NCI-H2227 (cell line): ENCODE results near the gene NOX3.
"Not testable (repeated sequence)": the region's sequence is repeated elsewhere in the genome, so short reads cannot be mapped to it uniquely, and the experiment has no call there.

Source experiments
- DNase-seq: peaks from one replicate; lab custom pipeline; 2025; ENCODE audit not compliant: unreplicated experiment; lab: John Stamatoyannopoulos, UW

NOX3 gene, protein sequence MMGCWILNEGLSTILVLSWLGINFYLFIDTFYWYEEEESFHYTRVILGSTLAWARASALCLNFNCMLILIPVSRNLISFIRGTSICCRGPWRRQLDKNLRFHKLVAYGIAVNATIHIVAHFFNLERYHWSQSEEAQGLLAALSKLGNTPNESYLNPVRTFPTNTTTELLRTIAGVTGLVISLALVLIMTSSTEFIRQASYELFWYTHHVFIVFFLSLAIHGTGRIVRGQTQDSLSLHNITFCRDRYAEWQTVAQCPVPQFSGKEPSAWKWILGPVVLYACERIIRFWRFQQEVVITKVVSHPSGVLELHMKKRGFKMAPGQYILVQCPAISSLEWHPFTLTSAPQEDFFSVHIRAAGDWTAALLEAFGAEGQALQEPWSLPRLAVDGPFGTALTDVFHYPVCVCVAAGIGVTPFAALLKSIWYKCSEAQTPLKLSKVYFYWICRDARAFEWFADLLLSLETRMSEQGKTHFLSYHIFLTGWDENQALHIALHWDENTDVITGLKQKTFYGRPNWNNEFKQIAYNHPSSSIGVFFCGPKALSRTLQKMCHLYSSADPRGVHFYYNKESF

DNA sequence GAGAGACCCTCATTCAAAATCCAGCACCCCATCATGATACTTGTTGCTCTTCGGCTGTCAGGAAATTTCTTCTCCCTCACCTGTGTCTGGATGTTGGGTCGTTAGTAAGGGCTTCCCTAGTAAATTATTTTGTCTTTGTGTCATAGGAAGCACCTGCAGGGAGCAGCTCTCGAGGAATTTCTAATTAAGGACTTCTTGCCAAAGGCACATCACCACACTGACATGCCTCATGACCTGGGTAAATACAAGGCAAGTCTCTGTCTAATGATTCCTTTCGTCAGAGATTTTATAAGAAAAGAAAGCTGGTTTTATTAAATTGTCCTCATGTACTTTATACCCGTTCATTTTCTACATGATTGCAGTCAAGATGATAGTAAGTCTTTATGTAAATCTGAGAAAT is at the start of gene NOX3:
TSS of gene NOX3 (minus strand) at position 74 of the 400 bp plus-strand sequence. CDS start at position 35, 39 bp downstream.
- DNase-seq: no peak

DNA sequence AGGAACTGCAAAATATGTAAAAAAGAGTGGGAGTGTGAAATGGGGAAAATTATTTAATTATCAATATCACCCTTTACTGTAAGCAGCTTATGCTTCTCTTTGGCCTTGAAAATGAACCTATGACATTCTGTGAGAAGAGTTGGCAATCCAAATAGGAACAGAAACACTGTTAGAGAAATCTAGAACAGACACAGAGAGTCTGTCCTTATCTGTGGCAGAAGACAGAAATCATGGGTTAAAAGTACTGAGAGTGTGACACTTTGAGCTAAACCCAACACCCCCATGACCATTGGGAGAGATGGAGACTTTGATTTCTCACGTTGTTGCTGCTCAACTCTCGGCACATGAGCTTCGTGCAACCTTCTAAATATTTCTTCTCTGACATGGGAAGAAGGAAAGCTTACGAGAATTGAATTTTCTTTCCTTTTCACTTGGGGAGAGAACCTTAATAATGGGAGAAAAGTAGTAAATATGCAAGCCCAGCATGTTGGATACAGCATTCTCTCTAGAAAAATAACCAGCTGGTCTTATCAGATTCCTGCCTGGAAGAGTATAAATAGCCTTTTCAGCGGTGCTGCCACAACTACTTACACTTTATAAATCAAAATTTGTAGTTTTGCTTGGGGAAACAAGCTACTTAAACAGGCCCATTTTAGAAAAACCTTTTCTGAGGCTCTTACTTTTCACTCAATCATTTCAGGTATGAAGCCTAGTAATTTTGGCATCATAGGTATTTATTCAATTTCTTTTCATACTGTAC is 49.4 kb upstream of the NOX3 start:
- DNase-seq: no peak

DNA sequence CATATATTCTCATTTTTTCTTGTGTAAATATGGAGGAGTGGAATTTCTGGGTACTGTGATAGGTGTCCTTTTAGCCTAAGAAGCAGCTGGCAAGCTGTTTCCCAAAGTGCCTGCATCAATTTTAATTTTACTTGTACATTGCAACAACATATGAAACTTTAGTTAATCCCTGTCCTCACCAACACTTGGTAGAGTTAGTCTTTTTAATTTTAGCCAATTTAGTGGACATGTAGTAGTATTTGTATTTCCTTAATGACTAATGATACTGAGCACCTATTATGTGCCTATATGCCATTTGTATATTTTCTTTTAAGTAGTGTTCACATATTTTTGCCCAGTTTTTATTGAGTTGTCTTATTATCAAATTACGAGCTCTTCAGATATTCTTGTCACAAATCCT is 46.8 kb upstream of the NOX3 start:
- no peak for DNase-seq

DNA sequence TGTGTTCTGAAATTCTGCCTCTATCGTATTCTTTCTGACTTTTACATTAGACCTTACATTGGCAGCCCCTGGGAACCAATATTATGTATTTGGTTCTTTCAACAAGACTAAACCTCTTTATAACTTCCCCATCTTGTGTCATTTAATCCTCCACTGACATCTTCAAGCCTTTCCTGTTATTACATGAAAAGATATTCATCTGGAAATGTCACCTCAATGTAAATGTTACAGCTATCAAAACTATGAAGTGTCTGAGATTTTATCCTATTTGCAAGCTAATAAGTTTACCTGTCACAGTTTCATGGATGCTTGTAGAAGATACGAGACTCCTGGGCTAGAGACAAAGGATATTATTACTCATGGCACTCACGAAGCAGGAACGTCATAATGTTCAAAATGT is 43.9 kb upstream of the NOX3 start:
- DNase-seq: no peak

DNA sequence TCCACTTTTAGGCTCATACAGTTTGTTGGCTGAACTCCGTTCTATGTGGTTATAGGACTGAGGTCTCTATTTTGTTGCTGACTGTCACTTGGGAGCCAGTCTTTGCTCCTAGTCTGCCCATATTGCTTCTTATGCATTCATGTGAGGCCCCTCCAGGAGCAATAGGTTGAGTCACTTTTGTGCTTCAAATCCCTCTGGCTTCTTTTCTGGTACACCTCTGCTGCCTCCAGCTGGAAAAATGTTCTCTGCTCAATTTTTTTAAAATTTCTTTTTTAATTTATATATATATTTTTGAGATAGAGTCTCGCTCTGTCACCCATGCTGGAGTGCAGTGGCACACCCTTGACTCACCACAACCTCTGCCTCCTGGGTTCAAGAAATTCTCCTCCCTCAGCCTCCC is 42.7 kb upstream of the NOX3 start:
- no peak for DNase-seq

DNA sequence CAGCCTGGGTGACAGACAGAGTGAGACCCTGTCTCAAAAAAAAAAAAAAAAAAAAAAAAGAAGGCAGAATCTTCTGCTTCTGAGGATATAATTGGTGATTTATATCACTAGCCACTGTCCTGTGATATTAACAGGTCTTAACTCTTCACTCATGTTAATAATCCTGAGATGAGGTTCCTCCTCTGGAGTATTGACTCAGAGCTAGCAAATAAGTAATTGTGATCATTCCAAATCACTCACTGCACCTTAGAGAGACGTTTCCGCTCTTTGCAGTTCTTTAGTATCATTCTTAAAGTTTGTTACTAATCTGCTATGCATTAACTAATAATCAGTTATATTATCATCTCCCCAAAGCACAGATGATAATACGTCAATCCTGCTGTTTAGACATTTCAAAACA is 41.6 kb upstream of the NOX3 start:
- DNase-seq: no peak

DNA sequence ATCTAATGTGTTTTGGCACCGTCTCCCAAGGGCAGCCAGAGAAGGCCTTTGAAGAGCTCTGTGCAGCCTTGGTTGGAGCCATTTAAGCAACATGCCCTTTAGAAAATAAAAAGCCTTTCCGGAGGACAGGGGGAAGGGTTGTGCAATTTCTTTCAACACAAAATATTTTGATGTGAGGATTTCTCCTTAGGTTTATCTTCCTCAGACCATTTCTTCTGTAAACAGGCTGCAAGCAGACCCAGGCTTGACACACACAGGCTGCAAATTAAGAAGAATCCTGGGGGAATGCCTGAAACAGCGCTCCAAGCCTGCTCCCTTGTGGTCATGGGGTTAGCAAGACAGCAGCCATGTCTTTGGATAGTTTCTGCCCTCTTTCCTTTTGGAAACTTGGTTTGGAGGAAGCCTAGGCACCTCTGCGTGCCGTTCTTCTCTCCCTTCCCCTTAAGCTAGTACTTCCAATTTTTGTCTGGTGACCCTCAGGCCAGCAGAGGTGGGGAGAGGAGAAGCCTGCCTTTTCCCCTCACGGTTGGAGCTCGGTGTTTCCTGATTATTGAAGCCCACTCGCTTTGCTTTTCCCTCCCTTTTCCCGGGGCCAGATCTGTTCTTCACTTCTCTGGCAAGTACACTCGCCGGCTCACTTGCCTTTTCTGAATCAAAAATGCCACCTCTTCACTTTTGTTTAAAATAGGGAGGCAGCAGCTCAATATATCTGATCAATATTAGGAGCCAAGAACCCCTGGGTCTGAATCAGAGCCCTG is 39.6 kb upstream of the NOX3 start:
- no peak for DNase-seq

DNA sequence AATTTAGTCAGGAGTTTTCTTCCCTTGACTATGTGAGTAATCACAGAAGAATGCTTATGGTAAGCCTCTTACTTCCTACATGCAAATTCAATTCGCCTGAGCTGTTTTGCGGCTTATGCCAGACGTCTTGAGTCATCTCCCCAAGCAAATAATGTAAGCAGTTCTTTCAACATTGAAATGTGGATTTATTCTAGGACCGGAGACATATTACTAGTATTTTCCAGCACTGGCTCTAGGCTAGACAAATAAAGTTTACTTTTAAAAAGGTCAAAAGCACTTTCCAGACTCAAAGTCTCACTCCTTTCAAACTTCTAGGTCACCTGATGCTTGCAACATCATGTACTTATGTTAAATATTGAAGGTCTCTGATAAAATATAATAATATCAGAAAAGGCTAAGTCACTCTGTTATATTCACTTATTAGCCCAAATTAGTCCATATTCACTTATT is 38.1 kb upstream of the NOX3 start:
- DNase-seq: no peak

DNA sequence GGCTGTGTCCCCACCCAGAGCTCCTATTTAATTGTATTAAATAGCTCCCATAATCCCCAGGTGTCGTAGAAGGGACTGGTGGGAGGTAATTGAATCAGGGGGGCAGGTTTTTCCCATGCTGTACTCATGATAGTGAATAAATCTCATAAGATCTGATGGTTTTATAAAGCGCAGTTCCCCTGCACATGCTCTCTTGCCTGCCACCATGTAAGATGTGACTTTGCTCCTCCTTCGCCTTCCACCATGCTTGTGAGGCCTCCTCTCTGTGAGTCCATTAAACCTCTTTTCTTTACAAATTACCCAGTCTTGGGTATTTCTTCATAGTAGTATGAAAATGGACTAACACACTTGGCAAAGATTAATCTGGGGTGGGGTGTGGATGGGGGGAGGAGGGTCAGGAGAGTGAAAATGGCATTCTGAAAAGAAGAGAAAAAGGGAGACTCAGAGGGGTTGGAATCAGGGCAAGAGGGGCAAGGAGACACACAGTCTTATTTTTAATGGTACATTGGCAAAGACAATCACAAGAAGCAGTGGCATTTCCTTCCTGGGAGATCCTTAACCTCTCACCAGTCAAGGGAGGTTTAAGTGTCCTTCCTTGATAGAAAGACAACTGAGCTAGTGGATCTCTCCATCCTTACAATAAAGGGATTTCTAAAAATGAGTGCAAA is 37.5 kb upstream of the NOX3 start:
- no peak for DNase-seq

DNA sequence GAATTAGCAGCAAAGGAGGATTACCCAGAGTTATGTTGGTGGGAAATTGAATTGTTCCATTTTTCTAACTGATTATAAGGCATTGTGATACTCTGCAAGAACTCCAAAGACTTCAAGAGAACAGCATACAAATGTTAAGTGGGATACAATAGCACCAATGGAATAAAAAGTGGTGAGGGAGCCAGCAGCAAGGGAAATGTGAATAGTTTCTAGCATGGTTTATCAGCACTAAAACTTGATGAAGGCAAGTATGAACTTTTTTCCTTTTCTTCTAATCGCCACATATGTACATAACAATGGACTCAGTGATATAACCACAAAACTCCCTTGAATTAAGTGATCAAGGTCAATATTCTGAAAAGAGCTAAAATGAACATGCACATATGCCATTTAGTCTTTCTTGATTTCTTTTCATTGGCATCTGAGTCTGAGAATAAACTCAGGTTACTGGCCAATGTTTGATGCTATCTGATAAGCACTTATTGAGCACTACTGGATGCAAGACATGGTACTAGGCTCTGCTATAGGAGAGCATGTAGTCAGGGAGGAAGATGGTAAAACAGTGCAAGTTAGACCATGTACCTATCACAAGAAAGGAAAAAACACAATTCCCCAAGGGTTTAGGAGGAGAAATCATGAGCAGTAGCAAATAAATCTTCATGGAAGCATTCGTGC is 36.6 kb upstream of the NOX3 start:
- no peak for DNase-seq

DNA sequence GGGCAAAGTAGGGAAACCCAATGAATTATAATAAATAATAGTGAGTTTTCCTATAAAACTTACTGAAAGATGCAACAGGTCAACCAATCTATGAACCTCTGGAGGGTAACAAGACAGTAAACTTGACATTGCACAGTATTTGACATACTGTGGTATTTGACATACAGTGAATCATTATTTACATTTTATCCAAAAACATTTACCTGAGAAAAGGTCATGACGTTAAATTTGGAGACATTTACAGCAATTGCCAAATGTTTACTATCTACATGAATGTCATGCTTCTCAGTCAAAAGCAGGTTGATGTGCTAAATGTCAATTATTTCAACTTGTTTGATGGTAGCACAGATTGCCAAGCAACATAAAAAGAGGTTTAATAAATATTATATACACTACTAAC is 35.8 kb upstream of the NOX3 start:
- no peak for DNase-seq

DNA sequence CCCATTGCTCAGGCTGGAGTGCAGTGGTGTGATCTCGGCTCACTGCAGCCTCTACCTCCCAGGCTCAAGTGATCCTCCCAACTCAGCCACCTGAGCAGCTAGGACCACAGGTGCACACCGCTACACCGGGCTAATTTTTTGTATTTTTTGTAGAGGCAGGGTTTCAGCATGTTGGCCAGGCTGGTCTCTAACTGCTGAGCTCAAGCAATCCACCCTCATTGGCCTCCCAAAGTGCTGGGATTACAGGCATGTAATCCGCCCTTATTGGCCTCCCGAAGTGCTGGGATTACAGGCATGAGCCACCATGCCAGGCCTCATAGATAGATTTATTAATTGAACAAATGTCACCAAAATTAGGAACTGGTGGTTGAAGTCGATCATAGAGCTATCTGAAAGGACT is 32.6 kb upstream of the NOX3 start:
- DNase-seq: not testable (repeated sequence)

DNA sequence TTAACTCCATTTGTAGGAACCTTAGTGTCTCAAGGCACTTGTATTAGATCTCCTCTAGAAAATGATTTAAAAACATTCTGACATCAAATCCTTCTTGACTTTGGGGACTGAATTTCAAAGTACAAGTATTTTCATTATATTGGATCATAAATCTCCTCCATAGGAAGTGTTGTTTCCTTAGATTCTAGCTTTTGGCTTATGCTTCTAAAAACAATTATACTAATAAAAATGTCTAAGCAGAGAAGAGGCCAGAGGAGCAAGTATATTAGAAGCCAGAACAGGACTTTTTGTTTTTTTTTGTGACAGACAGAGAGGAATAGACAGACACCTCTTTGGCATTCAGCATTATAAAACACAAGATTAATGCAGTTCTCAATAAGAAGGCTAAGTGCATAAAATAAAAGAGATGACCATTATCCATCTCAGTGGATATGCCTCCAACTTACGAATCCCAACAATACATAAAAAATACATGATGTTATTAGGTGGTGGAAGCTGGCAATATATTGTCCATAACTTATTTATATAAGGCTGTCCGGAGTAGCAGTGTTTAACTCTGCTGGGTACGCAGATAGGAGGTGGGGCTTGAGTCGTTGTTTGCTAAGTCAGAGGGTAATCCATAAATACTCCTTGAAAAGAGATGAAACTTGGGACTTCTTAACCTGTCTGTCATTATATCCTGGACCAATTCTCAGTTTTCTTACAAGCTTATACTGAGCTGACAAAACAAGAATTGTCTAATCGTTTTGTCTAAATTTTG is 31.9 kb upstream of the NOX3 start:
- DNase-seq: no peak

DNA sequence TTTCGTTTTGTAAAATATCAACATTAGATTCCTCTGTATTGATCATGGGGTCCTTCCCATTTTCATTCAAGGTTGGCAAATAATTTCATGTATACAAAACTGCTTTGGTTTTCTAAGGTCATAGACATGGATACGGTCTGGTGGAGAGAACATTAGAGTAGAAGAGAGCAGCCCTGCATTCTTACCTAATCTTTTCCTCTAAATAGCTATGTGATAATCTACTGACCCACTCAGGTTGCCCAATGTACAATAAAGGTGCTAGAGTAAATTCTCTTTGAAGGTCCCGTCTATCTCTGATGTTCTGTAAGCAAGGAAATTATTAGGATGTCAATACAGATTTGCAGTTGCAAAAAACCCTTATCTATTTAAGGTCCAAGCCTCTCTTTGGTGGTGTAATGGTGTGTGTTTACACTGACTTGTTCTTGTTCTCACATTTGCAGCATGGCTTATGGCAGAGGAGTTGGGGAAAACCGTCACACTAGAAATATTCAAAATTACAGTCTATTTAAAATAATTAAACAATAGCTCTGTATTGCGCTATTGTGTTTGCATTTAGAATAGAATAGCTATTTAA is 31.2 kb upstream of the NOX3 start:
- no peak for DNase-seq

DNA sequence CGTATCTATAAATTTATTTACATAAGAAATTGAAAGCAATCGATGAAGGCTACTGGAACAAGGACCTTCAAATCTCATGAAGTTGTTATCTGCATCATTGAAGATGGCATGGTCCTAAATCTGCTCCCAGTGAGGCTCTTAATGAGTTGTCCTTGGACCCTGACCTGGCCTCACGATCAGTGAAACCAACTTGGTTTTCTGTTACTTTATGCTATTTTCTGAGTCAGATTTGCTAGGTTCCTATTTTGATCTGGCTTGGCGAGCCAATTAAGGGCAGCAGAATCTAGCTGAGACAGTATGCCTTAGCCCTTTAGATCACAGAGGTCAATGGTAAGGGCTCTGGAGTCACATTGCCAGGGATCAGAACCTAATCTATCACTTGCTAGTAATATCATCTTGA is 30.1 kb upstream of the NOX3 start:
- DNase-seq: no peak

DNA sequence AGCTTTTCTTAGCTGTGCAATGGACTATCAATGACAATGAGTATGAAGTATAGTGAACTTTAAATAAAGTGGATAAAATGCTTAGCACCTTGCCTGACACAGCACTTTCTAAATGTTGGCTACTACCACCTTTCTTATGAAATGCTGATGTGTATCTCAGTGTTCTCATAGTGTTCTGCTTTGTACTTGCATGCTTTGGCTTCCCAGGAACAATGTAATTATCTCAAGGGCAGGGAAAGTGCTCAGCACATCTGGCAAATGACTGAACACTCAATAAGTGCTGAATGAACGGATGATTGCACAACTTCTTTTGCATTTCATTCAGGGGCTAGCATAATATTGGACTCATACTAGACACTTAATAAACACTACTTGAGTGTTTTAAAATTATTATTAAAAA is 28.2 kb upstream of the NOX3 start:
- peak; percentile 0 for DNase-seq

DNA sequence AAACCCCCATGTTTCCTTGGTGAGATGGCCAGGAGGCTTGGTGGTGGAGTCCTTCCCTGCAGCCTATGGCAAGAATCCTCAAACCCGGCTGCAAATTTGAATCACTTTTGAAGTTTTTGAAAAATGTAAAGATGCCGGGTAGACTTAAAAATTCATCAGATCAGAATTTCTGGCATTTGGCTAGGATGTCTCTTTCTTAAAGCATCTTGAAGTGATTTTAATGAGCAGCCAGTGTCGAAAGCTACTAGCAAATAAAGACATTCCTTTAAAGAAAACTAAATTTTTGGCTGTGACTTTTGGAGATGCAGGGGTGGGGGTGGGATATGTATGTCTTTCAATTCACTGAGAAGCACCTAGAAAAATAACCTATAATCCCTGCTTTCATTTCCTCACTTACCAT is 25.6 kb upstream of the NOX3 start:
- no peak for DNase-seq

DNA sequence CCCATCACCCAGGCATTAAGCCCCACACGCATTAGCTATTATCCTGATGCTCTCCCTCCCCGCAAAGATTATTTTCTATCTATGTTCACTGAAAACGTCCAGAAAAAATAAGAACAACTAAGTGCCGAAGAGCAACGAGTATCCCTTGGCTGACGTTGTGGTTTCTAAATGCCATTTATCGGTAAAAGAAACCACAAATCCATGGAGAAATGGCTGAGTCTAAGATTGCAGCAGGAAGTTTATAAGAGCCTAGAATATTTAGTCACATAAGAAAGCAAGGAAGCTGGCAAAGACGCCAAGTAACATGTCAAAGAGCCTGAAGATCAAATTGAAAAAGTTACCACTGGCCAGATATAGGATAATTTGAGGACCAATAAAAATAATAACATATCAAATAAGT is 18.1 kb upstream of the NOX3 start:
- DNase-seq: no peak

DNA sequence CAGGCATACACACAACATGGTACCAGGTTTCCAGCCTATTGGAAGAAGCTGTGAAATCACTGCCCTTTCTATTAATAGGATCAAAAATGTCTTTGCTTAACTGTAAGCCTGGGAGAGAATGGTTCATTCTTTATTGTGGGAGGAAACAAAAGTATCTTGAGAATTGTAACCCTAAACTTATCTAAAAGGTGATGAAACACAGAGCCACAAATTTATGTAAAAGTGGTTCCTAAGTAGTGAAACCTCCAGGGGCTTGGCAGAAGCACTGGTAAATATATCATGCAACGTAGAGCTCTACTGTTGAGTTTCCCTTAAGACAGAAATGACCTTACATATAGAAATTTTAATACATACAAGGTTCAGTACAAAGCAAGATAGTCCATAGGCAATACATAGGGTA is 17.2 kb upstream of the NOX3 start:
- DNase-seq: no peak
